GM12874 (cell line): Measurements from ENCODE around the gene UBE2H.

ENCODE experiments used
- CTCF ChIP-seq: IDR thresholded peaks from 2 replicates; pipeline ENCODE4 v1.5.1; 2011; ENCODE audit warnings: low read depth, mild to moderate bottlenecking, control low read depth, low read length, moderate library complexity; ENCODE audit not compliant: insufficient read depth

UBE2H gene

GRCh38 chr7:129781928-129782817 is 170.6 kb downstream of the UBE2H start:
- TF ChIP-seq CTCF: no peak

GRCh38 chr7:129780974-129781927 is 171.5 kb downstream of the UBE2H start:
- TF ChIP-seq CTCF: no peak
